Erythroblast (primary cell): Measurements from ENCODE around the gene ZNF141.

ENCODE experiments used
- GATA1 ChIP-seq: IDR thresholded peaks from 2 replicates; pipeline ENCODE4 v1.6.1; 2011; ENCODE audit warnings: low read depth, mild to moderate bottlenecking, control low read depth, low read length, moderate library complexity
- POLR2A ChIP-seq: IDR thresholded peaks from 2 replicates; pipeline ENCODE4 v1.6.1; 2011; ENCODE audit warnings: mild to moderate bottlenecking, low read length

DNA sequence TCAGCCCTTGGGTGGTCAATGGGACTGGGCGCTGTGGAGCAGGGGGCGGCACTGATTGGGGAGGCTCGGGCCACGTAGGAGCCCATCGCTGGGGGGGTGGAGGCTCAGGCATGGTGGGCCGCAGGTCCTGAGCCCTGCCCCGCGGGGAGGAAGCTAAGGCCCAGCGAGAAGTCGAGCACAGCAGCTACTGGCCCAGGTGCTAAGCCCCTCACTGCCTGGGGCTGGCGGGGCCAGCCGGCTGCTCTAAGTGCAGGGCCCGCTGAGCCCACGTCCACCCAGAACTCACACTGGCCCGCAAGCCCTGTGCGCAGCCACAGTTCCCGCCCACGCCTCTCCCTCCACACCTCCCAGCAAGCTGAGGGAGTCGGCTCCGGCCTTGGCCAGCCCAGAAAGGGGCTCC, 66.4 kb downstream of the ZNF141 start:
- TF ChIP-seq POLR2A, result no peak
- TF ChIP-seq GATA1, result no peak
